SK-N-SH treated with all-trans-retinoic acid at 6 μM for 48 hours (cell line): ENCODE data around the gene NUTM2B.
"Not testable (repeated sequence)": the region's sequence is repeated elsewhere in the genome, so short reads cannot be mapped to it uniquely, and the experiment has no call there.

Source experiments
- ATAC-seq: fragments of 200-7000 bp; cut with Tn5 transposase; 3 replicates; pipeline ENCODE4 v1.9.1; 2020; ENCODE audit warnings: mild to moderate bottlenecking, moderate library complexity

The NUTM2B gene

DNA sequence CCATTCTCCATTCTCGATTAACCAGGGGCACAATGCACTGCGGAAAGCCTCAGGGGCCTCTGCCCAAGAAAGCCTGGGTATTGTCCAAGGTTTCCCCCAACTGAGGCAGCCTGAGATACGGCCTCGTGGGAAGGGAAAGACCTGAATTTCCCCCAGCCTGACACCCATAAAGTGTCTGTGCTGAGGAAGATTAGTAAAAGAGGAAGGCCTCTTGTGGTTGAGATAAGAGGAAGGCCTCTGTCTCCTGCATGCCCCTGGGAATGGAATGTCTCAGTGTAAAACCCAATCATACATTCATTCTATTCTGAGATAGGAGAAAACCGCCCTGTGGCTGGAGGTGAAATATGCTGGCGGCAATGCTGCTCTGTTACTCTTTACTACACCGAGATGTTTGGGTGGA, 41.8 kb downstream of the NUTM2B start:
- not testable (repeated sequence) for ATAC-seq

DNA sequence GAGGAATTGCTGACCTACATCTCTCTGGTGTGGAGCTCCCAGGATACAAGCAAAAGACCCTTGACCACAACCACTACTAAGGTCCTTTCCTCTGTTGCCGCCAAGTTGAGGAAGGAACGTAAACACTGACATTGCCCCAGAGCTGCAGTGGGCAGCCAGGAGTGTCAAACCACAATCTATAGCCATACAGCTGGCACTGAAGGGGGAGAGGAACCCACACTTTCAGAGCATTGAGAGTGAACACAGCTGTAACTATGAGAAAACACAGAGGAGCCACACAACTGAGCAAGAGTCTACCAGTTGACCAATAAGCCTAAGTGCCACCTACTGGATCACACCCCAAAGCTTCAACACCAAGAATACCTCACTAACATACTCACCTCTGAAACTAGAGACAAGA, 45.5 kb downstream of the NUTM2B start:
- ATAC-seq: not testable (repeated sequence)

DNA sequence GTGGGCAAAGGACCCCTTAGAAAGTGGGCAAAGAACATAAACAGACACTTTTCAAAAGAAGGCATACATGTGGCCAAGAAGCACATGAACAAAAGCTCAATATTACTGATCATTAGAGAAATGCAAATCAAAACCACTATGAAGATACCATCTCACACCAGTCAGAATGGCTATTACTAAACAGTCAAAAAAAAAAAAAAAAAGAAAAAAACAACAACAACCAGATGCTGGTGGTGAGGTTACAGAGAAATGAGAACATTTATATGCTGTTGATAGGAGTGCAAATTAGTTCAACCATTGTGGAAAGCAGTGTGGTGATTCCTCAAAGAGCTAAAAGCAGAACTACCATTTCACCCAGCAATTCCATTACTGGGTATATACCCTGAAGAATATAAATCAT, 50.6 kb downstream of the NUTM2B start:
- ATAC-seq: not testable (repeated sequence)

DNA sequence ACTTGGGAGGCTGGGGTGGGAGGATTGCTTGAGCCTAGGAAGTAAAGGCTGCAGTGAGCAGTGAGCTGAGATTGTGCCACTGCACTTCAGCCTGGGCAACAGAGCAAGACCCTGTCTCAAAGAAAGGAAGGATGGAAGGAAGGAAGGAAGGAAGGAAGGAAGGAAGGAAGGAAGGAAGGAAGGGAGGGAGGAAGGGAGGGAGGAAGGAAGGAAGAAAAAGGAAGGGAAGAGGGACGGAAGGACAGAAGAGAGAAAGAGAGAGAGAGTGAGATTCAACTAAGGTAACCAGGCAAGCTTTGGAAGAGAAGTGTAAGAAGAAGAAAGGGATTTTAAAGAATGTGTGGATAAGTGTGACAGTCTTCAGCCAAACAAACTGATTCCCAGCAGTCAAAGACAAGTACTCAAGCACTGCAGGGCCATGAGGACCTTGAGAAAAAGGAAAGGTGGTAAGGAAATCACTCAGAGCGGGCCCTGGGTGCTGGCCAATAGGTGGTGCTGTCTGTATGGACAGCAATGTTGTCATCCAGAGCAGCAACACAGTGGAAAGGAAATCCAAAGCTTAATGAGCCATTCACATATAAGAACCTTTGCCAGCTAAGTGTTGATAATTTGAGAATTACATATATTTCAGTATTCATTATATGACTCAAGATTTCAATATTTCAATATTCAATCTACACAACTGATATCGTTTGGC, 55.4 kb downstream of the NUTM2B start:
- ATAC-seq: not testable (repeated sequence)
